Ovary (tissue), 9 donors: ENCODE measurements around the gene MIPEP. TPM values are rescaled to one million over a fixed set of nuclear protein-coding genes. Genes with fewer than 3 reads are reported as not detected.

ENCODE experiments used
- DNase-seq, 5 donors: peaks; one replicate each; pipeline ENCODE4 v3.0.0-alpha.2; 2019 to 2020
- H3K27ac ChIP-seq, 2 donors: fragments of 200-600 bp; one replicate each; pipeline versions ENCODE4 v1.5.1 to v1.8.0; 2019 to 2022
- H3K27me3 ChIP-seq: fragments of 200-600 bp; one replicate; pipeline ENCODE4 v1.8.0; 2022
- H3K36me3 ChIP-seq: fragments of 200-600 bp; sonication (generic); one replicate; pipeline ENCODE4 v1.5.1; 2019
- H3K4me1 ChIP-seq: one replicate; pipeline ENCODE4 v1.8.1; 2013; ENCODE audit warnings: mild to moderate bottlenecking, moderate library complexity; ENCODE audit not compliant: insufficient read depth
- H3K4me3 ChIP-seq: fragments of 200-600 bp; sonication (generic); one replicate; pipeline ENCODE4 v1.5.1; 2017
- H3K9me3 ChIP-seq, 2 donors: fragments of 200-600 bp in 1 of 2; sonication (generic) in 1 of 2; one replicate each; pipeline versions ENCODE4 v1.5.1 to v1.8.1; 2013 to 2019; ENCODE audit warnings: mild to moderate bottlenecking in 1 of 2, moderate library complexity in 1 of 2
- CTCF ChIP-seq, 3 donors: fragments of 450-650 bp in 2 of 3; fragments of 200-600 bp in 1 of 3; IDR thresholded peaks; one replicate each; pipeline versions ENCODE4 v1.5.1 to v1.8.0; 2016 to 2022; ENCODE audit warnings: antibody characterized with exemption in 3 of 3, mild to moderate bottlenecking in 1 of 3
- EP300 ChIP-seq: sonication (generic); formaldehyde crosslinking; IDR thresholded peaks from one replicate; pipeline ENCODE4 v1.6.1; 2017; ENCODE audit warnings: antibody characterized with exemption
- POLR2A ChIP-seq: fragments of 450-650 bp; IDR thresholded peaks from one replicate; pipeline ENCODE4 v1.6.1; 2017; ENCODE audit warnings: antibody characterized with exemption, mild to moderate bottlenecking, moderate library complexity
- WGBS, 3 donors: extraction: QIAGEN DNeasy Blood & Tissue Kit in 1 of 3; methylation state at CpG; one replicate each; pipeline versions ENCODE4 v1.1.5 to v1.1.7; 2013 to 2017; 5-methylcytosine and 5-hydroxymethylcytosine counted together
- intact Hi-C, 4 donors: fragments of 100-400 bp; cut with DNase I; formaldehyde crosslinking; loops; one replicate each; pipeline versions ENCODE4 v1.11.0 to v1.15.1; 2022 to 2023
- polyA plus RNA-seq, 2 donors: library from polyadenylated mRNA; stranded (reverse); fragments of 200-250 nt in 1 of 2; fragments of 350-450 nt in 1 of 2; fragmentation: Illumina TruSeq in 1 of 2; extraction: RNeasy Lipid Tissue Mini Kit (QIAGEN cat#74804) in 1 of 2; gene quantifications; one replicate each; pipeline ENCODE4 v1.2.3, GENCODE V29; 2013 to 2014
- total RNA-seq, 7 donors: library from RNA; depleted of rRNA in 2 of 7; stranded (reverse); fragments of >200 nt in 2 of 7; fragmentation: NEBNext Ultra II Directional in 3 of 7; extraction: Animal tissue kit (Norgen Biotek cat#: 25700) in 3 of 7; gene quantifications; one replicate each; pipeline versions ENCODE4 v1.1.0 to v1.2.4, GENCODE V29; 2016 to 2023
- donor health status: DM: no; HTN: no; CAD: no; lungs with moderate emphysema.
- donor health status: DM: no; HTN: no; CAD: no.
- donor health status: Bipolar disorder and iron deficiency.
- donor health status: DM: yes; HTN: yes; CAD: no.
- donor health status: DM: no; HTN: no; CAD: no.
- donor health status: DM: yes; HTN: yes; CAD: no.

Gene MIPEP
- total and polyA plus RNA-seq, 9 donors = 7.1 to 18.8 (median 12.9) TPM

- H3K4me3 ChIP-seq = no peak overlapping the region
- DNase-seq = no peak
- H3K27me3 ChIP-seq = no peaks in the 10 kb centered on the region
- no peaks in the 10 kb centered on the region for H3K36me3 ChIP-seq
- WGBS, 3 donors = 75 to 78% (median 77%) methylated on average over 2 of the region's 2 CpGs
- no peaks in the 10 kb centered on the region for H3K4me1 ChIP-seq
- H3K27ac ChIP-seq = no peak overlapping the region
- intact Hi-C loops = no loop called here
- H3K9me3 ChIP-seq = no peaks in the 10 kb centered on the region
- no peak for TF ChIP-seq EP300
- TF ChIP-seq CTCF (IDR thresholded peaks at IDR 0.05) = no peak
These were observed 72.1 kb downstream of the MIPEP start for GRCh38 chr13:23817136-23817535.

- Histone ChIP-seq H3K9me3 (no peaks in the 10 kb centered on the region), H3K36me3 (no peaks in the 10 kb centered on the region), H3K4me3 (no peak overlapping the region), H3K4me1 (peaks cover 4% of the 10 kb centered on the region), H3K27ac (no peak overlapping the region), H3K27me3 (no peaks in the 10 kb centered on the region)
- WGBS, 3 donors = 88 to 94% (median 93%) methylated on average over 3 of the region's 3 CpGs
- intact Hi-C loops = no loop called here
- no peak for DNase-seq
- no peak for TF ChIP-seq POLR2A
- no peak for TF ChIP-seq CTCF (IDR thresholded peaks at IDR 0.05)
- TF ChIP-seq EP300 = no peak
These were observed 75.6 kb downstream of the MIPEP start for GRCh38 chr13:23813635-23814034.

- no peak for DNase-seq
- Histone ChIP-seq H3K9me3 (no peaks in the 10 kb centered on the region), H3K27me3 (no peaks in the 10 kb centered on the region), H3K36me3 (no peaks in the 10 kb centered on the region), H3K4me1 (peaks cover 4% of the 10 kb centered on the region), H3K27ac (no peak overlapping the region), H3K4me3 (no peak overlapping the region)
- 36 to 44% (median 41%) methylated on average over 3 of the region's 3 CpGs for WGBS, 3 donors
- TF ChIP-seq EP300 (no peak), CTCF (IDR thresholded peaks at IDR 0.05) (no peak), POLR2A (no peak)
- intact Hi-C loops = no loop called here
These were observed 77.7 kb downstream of the MIPEP start for GRCh38 chr13:23811366-23812062.

- Histone ChIP-seq H3K4me3 (no peak overlapping the region), H3K4me1 (peaks cover 4% of the 10 kb centered on the region), H3K36me3 (no peaks in the 10 kb centered on the region), H3K27ac (no peak overlapping the region), H3K9me3 (no peaks in the 10 kb centered on the region), H3K27me3 (no peaks in the 10 kb centered on the region)
- WGBS, 3 donors = 37 to 55% (median 54%) methylated on average over 7 of the region's 7 CpGs
- TF ChIP-seq POLR2A = no peak
- no peak for TF ChIP-seq EP300
- no peak for TF ChIP-seq CTCF (IDR thresholded peaks at IDR 0.05)
- intact Hi-C loops = no loop called here
- no peak for DNase-seq
These were observed 78.4 kb downstream of the MIPEP start for GRCh38 chr13:23810685-23811240.
